CD14-positive monocyte (primary cell): ENCODE results near the gene FAF2. TPM values are rescaled to one million over a fixed set of nuclear protein-coding genes. Genes with fewer than 3 reads are reported as not detected.
A peak's percentile ranks its signal among the peaks of the same experiment; 100 is the strongest.
"Not testable (repeated sequence)": the region's sequence is repeated elsewhere in the genome, so short reads cannot be mapped to it uniquely, and the experiment has no call there.

Source experiments
- DNase-seq, 3 donors: peaks; one replicate each; pipeline ENCODE4 v3.0.0-alpha.2; 2011 to 2022
- H2AFZ ChIP-seq: 2 replicates; pipeline ENCODE4 v1.6.0; 2012; ENCODE audit warnings: mild to moderate bottlenecking, low read depth, low read length, inconsistent platforms; ENCODE audit not compliant: insufficient read depth, poor library complexity, severe bottlenecking
- H3K27ac ChIP-seq, 2 donors: 1 replicate in 1 of 2; 2 replicates in 1 of 2; pipeline ENCODE4 v1.5.1; 2012 to 2013; ENCODE audit warnings: low read length in 2 of 2, control low read depth in 1 of 2, inconsistent platforms in 1 of 2, low read depth in 1 of 2, mild to moderate bottlenecking in 1 of 2
- H3K27me3 ChIP-seq, 2 donors: one replicate each; pipeline versions ENCODE4 v1.6.0 to v1.6.1; 2011 to 2013; ENCODE audit warnings: low read length in 2 of 2; ENCODE audit not compliant: control insufficient read depth in 2 of 2, insufficient read depth in 2 of 2
- H3K36me3 ChIP-seq, 2 donors: replicated peaks in 1 of 2; 1 replicate in 1 of 2; 2 replicates in 1 of 2; pipeline versions ENCODE4 v1.5.1 to v1.6.1; 2012 to 2013; ENCODE audit warnings: low read length in 2 of 2, control low read depth in 1 of 2, inconsistent platforms in 1 of 2, mild to moderate bottlenecking in 1 of 2; ENCODE audit not compliant: insufficient read depth in 2 of 2, control insufficient read depth in 1 of 2
- H3K4me1 ChIP-seq, 2 donors: 1 replicate in 1 of 2; 2 replicates in 1 of 2; pipeline versions ENCODE4 v1.5.1 to v1.6.1; 2012 to 2013; ENCODE audit warnings: low read length in 2 of 2, control low read depth in 1 of 2, inconsistent platforms in 1 of 2, mild to moderate bottlenecking in 1 of 2, moderate library complexity in 1 of 2; ENCODE audit not compliant: insufficient read depth in 2 of 2, control insufficient read depth in 1 of 2
- H3K4me2 ChIP-seq: replicated peaks from 2 replicates; pipeline ENCODE3; 2012; ENCODE audit warnings: low read length, moderate library complexity, mild to moderate bottlenecking; ENCODE audit not compliant: poor library complexity, severe bottlenecking; ENCODE audit errors: extremely low read depth
- H3K4me3 ChIP-seq, 3 experiments: fragments of 200-600 bp in 1 of 3; sonication (generic) in 1 of 3; replicated peaks in 1 of 3; 1 replicate in 2 of 3; 2 replicates in 1 of 3; pipeline ENCODE4 v1.5.1; 2011 to 2013; ENCODE audit warnings: low read length in 3 of 3, mild to moderate bottlenecking in 3 of 3, control low read depth in 2 of 3, low read depth in 2 of 3, inconsistent platforms in 1 of 3, moderate library complexity in 1 of 3
- H3K79me2 ChIP-seq: 2 replicates; pipeline ENCODE4 v1.6.0; 2012; ENCODE audit warnings: mild to moderate bottlenecking, control low read depth, inconsistent platforms, low read length, moderate library complexity; ENCODE audit not compliant: insufficient read depth
- H3K9ac ChIP-seq: 2 replicates; pipeline ENCODE4 v1.6.0; 2017; ENCODE audit warnings: low read length, mild to moderate bottlenecking; ENCODE audit not compliant: insufficient read depth, poor library complexity, severe bottlenecking
- H3K9me3 ChIP-seq, 2 donors: replicated peaks in 1 of 2; 1 replicate in 1 of 2; 2 replicates in 1 of 2; pipeline versions ENCODE4 v1.5.1 to v1.6.1; 2012 to 2013; ENCODE audit warnings: low read length in 2 of 2, control low read depth in 1 of 2; ENCODE audit not compliant: control insufficient read depth in 1 of 2, insufficient read depth in 1 of 2
- H4K20me1 ChIP-seq: 2 replicates; pipeline ENCODE4 v1.6.0; 2012; ENCODE audit warnings: mild to moderate bottlenecking, low read length, control low read depth, moderate library complexity; ENCODE audit not compliant: insufficient read depth
- H3K27ac Mint-ChIP-seq, 7 donors: one replicate each; pipeline ENCODE4 v1.8.0; 2020; ENCODE audit warnings: mild to moderate bottlenecking in 7 of 7, mixed read lengths in 7 of 7, moderate library complexity in 6 of 7, inconsistent platforms in 2 of 7
- H3K27me3 Mint-ChIP-seq, 3 donors: one replicate each; pipeline ENCODE4 v1.8.0; 2021 to 2022; ENCODE audit warnings: low read depth in 3 of 3, mild to moderate bottlenecking in 3 of 3, mixed read lengths in 3 of 3, moderate library complexity in 3 of 3, inconsistent platforms in 1 of 3
- H3K36me3 Mint-ChIP-seq, 2 donors: one replicate each; pipeline ENCODE4 v1.8.0; 2020; ENCODE audit warnings: mixed read lengths in 2 of 2, inconsistent platforms in 1 of 2, mild to moderate bottlenecking in 1 of 2
- H3K4me1 Mint-ChIP-seq: one replicate; pipeline ENCODE4 v1.8.0; 2020; ENCODE audit warnings: mild to moderate bottlenecking, mixed read lengths
- H3K4me3 Mint-ChIP-seq, 2 donors: one replicate each; pipeline ENCODE4 v1.8.0; 2020; ENCODE audit warnings: mild to moderate bottlenecking in 2 of 2, mixed read lengths in 2 of 2, moderate library complexity in 1 of 2
- H3K9me3 Mint-ChIP-seq, 7 donors: one replicate each; pipeline ENCODE4 v1.8.0; 2020 to 2022; ENCODE audit warnings: mixed read lengths in 7 of 7, mild to moderate bottlenecking in 6 of 7, moderate library complexity in 6 of 7, inconsistent platforms in 2 of 7
- WGBS: methylation state at CpG from one replicate; pipeline ENCODE4 v1.1.5; 2013; ENCODE audit warnings: missing lambda C conversion rate; ENCODE audit not compliant: insufficient coverage; 5-methylcytosine and 5-hydroxymethylcytosine counted together
- intact Hi-C, 2 donors: fragments of 100-400 bp; cut with micrococcal nuclease; formaldehyde crosslinking; loops; one replicate each; pipeline versions ENCODE4 v1.15.0 to v1.15.1; 2023
- polyA plus RNA-seq, 3 donors: library from polyadenylated mRNA; depleted of rRNA in 1 of 3; unstranded in 2 of 3; stranded (reverse) in 1 of 3; fragments of 300-500 nt in 2 of 3; fragments of >200 nt in 1 of 3; fragmentation: Illumina TruSeq in 2 of 3; gene quantifications; 1 replicate in 2 of 3; 2 replicates in 1 of 3; pipeline ENCODE4 v1.2.3, GENCODE V29; 2012 to 2021
- TF ChIP-seq, protein P1 (sequence below): fragments of 200-600 bp; IDR thresholded peaks from one replicate; pipeline ENCODE4 v1.8.0; 2022; ENCODE audit warnings: antibody characterized with exemption, mild to moderate bottlenecking

The FAF2 gene
- polyA plus RNA-seq, 3 donors = 11.5 to 14.8 (median 12.2) TPM

GRCh38 chr5:176485176-176485575, 37.0 kb downstream of the FAF2 start:
- no peaks in the 10 kb centered on the region for H3K4me1 ChIP-seq
- H3K27ac Mint-ChIP-seq = no peak overlapping the region
- intact Hi-C loops = no loop called here
- no peak overlapping the region for H3K4me3 ChIP-seq
- peaks cover 36 to 85% of the 10 kb centered on the region in 2 donors for H3K36me3 ChIP-seq
- no peak overlapping the region for H3K4me2 ChIP-seq
- H3K27ac ChIP-seq = no peak overlapping the region
- no peak for DNase-seq
- H3K4me1 Mint-ChIP-seq = peaks cover 9% of the 10 kb centered on the region
- no peak overlapping the region for H2AFZ ChIP-seq
- peaks cover 16% of the 10 kb centered on the region for H3K79me2 ChIP-seq
- 100% methylated on average over 1 of the region's 2 CpGs for WGBS
- peaks cover 47 to 78% of the 10 kb centered on the region in 2 donors for H3K36me3 Mint-ChIP-seq
- peaks cover 53% of the 10 kb centered on the region for H4K20me1 ChIP-seq
- no peaks in the 10 kb centered on the region for H3K27me3 ChIP-seq
- H3K27me3 Mint-ChIP-seq = no peaks in the 10 kb centered on the region
- H3K4me3 Mint-ChIP-seq = no peak overlapping the region
- H3K9ac ChIP-seq = no peak overlapping the region
- TF ChIP-seq, protein P1, sequence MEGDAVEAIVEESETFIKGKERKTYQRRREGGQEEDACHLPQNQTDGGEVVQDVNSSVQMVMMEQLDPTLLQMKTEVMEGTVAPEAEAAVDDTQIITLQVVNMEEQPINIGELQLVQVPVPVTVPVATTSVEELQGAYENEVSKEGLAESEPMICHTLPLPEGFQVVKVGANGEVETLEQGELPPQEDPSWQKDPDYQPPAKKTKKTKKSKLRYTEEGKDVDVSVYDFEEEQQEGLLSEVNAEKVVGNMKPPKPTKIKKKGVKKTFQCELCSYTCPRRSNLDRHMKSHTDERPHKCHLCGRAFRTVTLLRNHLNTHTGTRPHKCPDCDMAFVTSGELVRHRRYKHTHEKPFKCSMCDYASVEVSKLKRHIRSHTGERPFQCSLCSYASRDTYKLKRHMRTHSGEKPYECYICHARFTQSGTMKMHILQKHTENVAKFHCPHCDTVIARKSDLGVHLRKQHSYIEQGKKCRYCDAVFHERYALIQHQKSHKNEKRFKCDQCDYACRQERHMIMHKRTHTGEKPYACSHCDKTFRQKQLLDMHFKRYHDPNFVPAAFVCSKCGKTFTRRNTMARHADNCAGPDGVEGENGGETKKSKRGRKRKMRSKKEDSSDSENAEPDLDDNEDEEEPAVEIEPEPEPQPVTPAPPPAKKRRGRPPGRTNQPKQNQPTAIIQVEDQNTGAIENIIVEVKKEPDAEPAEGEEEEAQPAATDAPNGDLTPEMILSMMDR = no peak
- H3K9me3 ChIP-seq = no peaks in the 10 kb centered on the region
- H3K9me3 Mint-ChIP-seq = no peaks in the 10 kb centered on the region

DNA sequence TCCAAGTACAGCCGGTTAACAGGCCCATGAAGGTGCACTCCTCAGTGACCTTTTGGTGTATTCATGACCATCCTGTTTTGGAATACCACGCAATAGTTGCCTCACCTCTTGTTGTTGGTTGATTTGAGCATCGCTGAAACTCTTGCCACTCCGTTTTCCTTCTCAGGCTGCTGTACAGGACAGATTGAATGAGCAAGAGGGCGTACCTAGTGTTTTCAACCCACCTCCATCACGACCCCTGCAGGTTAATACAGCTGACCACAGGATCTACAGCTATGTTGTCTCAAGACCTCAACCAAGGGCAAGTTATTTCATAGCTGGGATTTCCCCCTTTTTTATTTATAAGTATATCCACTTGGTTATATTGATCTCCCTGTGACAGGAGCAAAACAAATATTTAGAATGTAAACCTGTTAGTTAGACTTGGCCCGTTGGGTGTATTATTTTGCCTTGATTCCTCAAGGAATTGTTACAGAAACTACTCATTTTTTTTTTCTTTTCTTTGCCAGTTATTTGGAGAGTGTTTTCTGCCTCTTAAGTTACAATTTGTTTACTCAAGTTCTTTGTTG, 38.1 kb downstream of the FAF2 start:
- peaks cover 50 to 83% of the 10 kb centered on the region in 2 donors for H3K36me3 Mint-ChIP-seq
- H3K4me2 ChIP-seq = no peak overlapping the region
- 100% methylated on average over 3 of the region's 7 CpGs for WGBS
- H3K9ac ChIP-seq = no peak overlapping the region
- H3K4me3 ChIP-seq = no peak overlapping the region
- H3K9me3 Mint-ChIP-seq = no peaks in the 10 kb centered on the region
- H3K27me3 ChIP-seq = no peaks in the 10 kb centered on the region
- peaks cover 9% of the 10 kb centered on the region for H3K4me1 Mint-ChIP-seq
- DNase-seq = no peak
- peaks cover 43 to 92% of the 10 kb centered on the region in 2 donors for H3K36me3 ChIP-seq
- H3K27ac ChIP-seq = no peak overlapping the region
- peaks cover 16% of the 10 kb centered on the region for H3K79me2 ChIP-seq
- no peak overlapping the region for H3K4me3 Mint-ChIP-seq
- TF ChIP-seq, protein P1 = no peak
- peak overlapping the region in 3 of 7 donors; percentile 17 to 72 (median 51) for H3K27ac Mint-ChIP-seq
- peaks cover 52% of the 10 kb centered on the region for H4K20me1 ChIP-seq
- H3K4me1 ChIP-seq = no peaks in the 10 kb centered on the region
- H2AFZ ChIP-seq = no peak overlapping the region
- no peaks in the 10 kb centered on the region for H3K27me3 Mint-ChIP-seq
- intact Hi-C loops = no loop called here
- no peaks in the 10 kb centered on the region for H3K9me3 ChIP-seq

DNA sequence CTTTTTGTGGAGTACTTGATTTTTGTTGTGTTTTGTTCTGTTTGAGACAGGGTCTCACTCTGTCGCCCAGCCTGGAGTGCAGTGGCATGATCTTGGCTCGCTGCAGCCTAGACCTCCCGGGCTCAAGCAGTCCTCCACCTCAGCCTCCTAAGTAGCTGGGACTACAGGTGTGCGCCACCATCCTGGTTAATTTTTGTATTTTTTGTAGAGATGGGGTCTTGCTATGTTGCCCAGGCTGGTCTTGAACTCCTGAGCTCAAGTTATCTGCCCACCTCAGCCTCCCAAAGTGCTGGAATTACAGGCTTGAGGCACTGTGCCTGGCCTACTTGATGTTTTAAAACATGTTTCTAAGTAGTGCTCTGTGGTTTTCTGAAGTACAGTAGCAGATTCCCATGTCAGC, 39.0 kb downstream of the FAF2 start:
- H3K36me3 ChIP-seq = peaks cover 47 to 93% of the 10 kb centered on the region in 2 donors
- H3K9me3 Mint-ChIP-seq, H3K4me3 Mint-ChIP-seq, H2AFZ ChIP-seq, H3K27me3 Mint-ChIP-seq, H3K9ac ChIP-seq, H3K9me3 ChIP-seq, H3K4me1 ChIP-seq, H3K4me2 ChIP-seq, H3K27me3 ChIP-seq, intact Hi-C loops, H3K27ac ChIP-seq, H3K4me3 ChIP-seq, DNase-seq, H3K4me1 Mint-ChIP-seq: not testable (repeated sequence)
- H3K79me2 ChIP-seq = peaks cover 11% of the 10 kb centered on the region
- peaks cover 49% of the 10 kb centered on the region for H4K20me1 ChIP-seq
- WGBS = 100% methylated on average over 1 of the region's 4 CpGs
- Mint-ChIP-seq H3K27ac (peak overlapping the region in 2 of 7 donors; percentile 45 to 50), H3K36me3 (peaks cover 57 to 86% of the 10 kb centered on the region in 2 donors)
